HG03354 (cell line): ENCODE measurements around the gene PPM1N.
"Not testable (repeated sequence)": the region's sequence is repeated elsewhere in the genome, so short reads cannot be mapped to it uniquely, and the experiment has no call there.

Experiments
- ATAC-seq: cut with Tn5 transposase; IDR thresholded peaks from one replicate; pipeline ENCODE4 v1.9.1; 2021; ENCODE audit warnings: mild to moderate bottlenecking; ENCODE audit not compliant: unreplicated experiment, poor library complexity, severe bottlenecking

The PPM1N gene

GRCh38 chr19:45506246-45506988 lies 8.2 kb downstream of the PPM1N start:
- peak; percentile 57 for ATAC-seq

DNA sequence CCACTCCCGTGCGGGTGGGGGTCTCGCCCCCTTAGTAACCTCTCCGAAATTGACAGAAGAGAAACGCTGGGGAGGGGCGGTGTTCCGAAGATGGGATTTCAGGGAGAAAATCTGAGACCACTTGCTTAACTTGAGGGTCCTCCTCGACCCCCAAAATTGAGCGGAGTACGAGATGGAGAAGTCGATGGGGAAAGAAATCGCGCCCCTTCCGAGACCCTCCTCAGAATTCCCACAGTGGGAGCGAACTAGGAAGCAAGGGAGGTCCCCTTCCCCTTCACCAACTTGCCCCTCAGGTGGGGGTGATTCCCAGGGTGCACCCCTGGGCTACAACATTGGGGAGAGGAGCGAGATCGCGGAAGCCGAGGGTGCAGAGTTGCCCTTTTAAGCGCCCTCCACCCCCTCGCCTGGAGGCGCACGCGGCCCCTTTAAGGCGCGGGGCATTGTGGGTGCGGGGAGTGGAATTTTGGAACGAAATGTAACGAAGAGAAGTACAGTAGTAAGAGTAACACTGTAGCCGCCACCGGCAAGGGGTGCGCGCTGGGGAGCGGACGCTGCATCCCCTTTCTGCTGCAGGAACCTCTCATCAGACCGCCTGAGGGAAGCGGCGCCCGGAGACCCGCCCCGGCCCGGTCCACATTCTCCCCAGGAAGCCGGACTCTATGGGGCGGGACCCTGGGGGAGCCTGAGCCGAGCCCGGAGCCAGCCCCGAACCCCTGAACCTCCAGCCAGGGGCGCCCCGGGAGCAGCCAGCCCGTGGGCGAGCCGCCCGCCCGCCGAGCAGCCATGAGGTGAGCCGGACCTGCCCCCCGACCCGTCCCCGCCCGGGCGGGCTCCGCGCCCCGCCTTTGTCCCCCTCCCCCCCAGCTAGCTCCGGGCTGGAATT lies 9.0 kb downstream of the PPM1N start, which contains the start of gene VASP:
TSS of gene VASP (plus strand) at position 491 of the 883 bp plus-strand sequence. CDS start at position 784, 293 bp downstream.
- ATAC-seq, result peak; percentile 49

DNA sequence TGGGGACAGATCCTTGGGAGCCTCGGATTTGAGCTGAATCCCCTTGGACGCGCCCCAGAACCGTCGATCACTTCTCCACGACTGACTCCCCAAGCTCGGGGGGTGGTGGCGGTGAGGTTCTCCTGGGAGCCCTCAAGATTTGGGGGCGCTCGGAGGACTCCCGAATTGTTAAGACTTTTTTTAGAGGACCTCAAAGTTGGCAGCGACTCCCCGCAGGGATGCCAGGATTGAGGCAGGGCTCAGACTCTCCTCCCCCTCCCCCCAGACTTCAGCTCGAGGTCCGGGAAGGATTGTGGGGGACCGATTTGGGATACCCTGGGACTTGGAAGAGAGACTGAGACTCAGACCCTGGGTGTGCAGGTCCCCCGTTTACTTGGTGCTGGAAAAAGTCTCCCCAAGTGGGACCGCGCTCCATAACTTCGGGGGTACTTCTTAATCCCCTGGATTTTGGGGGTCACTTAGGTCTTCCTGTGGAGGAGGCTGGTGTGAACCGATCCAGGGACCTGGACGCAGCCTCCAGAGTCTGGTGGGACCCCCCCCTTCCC lies 9.7 kb downstream of the PPM1N start:
- no peak for ATAC-seq

- no peak for ATAC-seq
Observed at GRCh38 chr19:45508417-45508860, 10.2 kb downstream of the PPM1N start.

- ATAC-seq, result no peak
Observed at GRCh38 chr19:45508861-45509691, 10.8 kb downstream of the PPM1N start.

DNA sequence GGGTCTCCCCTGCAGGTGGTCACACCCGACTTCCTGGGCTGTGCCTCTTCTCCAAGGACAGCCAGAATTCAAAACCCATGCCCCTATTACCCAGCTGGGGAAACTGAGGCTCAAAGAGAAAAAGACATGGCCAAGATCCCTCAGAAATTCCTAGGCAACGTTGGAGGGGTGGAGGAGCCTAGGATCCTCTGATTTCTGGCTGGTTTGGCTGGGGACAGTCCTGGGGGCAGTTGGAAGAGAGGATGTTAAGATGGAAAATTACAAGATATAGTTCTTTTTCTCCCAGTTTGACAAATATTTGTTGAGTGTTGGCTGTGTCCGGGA lies 11.4 kb downstream of the PPM1N start:
- no peak for ATAC-seq

DNA sequence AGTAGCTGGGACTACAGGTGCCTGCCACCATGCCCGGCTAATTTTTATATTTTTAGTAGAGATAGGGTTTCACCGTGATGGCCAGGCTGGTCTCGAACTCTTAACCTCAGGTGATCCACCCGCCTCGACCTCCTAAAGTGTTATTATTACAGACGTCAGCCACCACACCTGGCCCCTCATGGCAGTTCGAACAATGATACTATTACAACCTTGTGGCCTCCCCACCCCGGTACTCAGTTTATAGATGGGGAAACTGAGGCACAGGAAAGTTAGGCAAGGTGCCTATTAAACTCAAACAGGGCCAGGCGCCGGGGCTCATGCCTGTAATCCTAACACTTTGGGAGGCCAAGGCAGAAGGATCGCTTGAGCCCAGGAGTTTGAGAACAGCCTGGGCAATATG lies 12.1 kb downstream of the PPM1N start:
- not testable (repeated sequence) for ATAC-seq

- no peak for ATAC-seq
Observed at GRCh38 chr19:45511074-45511473, 12.8 kb downstream of the PPM1N start.

DNA sequence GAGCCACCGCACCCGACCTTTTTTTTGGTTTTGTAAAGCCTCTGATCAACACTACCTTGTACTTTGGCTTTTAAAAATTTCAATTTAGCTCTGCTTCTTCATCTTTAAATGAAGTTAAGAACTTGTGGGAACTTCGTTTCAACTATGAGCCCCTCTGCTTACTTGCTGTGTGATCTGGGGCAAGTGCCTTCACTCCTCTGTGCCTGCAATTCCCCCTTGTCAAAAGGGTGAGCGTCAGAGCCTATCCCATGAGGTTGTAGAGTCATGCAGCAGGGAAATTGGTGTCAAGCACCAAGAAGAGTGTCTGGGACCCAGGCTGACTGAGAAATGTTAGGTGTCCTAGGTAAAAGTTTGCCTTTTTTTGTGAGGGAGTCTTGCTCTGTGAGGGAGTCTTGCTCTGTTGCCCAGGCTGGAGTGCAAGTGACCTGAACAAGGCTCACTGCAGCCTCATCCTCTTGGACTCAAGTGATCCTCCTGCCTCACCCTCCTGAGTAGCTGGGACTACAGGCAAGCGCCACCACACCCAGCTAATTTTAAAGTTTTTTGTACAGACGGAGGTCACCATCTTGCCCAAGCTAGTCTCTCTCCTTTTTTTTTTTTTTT lies 14.7 kb downstream of the PPM1N start:
- no peak for ATAC-seq

DNA sequence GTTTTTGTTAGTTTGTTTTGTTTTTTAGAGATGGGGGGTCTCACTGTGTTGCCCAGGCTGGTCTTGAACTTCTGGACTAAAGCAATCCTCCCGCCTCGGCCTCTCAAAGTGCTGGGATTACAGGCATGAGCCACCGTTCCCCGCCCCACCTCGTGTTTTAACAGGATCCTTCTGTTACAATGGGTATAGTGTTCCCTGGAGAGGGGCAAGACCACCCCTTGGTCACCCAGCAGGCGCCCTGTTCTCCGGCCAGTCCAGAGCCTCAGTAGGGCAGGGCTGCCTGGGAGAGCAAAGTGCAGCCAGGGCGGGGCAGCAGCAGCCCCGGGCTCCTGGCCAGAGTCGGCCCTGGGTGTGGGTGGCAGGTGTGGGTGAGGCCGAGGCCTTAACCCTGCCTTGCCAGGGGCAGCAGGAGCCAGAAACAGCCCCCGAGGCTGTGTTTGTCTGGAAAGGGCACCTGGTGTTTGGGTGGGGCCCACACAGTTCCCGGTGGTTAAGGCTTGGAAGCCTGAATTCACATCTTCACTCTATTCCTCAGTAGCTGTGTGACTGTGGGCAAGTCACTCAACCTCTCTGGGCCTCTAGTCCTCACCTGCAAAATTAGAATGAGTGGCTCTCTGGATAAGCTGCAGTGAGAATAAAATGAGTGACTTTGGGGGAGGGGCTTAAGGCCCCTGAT lies 16.3 kb downstream of the PPM1N start:
- ATAC-seq, result no peak

DNA sequence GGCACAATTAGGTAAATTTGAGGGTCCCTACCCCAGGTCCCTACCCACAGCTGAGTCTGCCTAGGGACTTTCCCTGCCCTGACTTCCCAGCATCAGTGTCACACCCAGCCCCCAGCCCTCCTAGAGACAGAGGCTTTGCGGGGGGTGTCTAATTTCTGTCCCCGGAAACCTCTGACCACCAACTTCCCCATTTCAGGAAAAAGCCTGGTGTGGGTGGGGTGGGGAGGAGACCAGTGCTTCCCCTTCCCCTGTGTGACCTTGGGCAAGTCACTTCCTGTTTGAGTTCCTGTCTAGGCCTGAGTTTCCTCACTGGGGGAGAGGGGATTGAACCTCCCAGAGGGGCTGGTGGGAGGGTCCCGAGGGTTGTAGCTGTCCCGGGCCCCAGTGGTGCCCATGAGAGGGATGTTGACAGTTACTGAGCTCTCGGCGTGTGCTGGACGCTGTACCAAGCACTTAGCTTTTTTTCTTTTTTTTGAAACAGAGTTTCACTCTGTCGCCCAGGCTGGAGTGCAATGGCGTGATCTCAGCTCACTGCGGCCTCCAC lies 16.9 kb downstream of the PPM1N start:
- ATAC-seq, result no peak

- ATAC-seq, result no peak
Observed at GRCh38 chr19:45515807-45516401, 17.7 kb downstream of the PPM1N start.

DNA sequence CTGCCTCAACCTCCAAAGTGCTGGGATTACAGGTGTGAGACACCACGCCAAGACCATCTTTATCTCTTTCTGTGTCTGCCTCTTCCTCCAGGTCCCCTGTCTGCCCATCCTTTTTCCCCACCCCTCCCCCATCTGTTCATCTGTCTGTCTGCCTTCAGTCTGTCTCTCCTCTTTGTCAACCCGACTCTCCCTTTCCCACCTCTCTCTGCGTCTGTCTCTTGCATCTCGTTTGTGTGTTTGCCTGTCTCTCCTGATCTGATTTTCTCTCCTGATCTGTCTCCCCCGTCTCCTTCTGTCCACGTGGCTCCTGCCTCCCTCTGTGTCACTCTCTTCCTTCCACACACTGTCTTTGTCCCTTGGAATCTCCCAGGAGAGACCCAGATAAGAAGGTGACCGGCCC lies 19.0 kb downstream of the PPM1N start:
- ATAC-seq, result no peak

GRCh38 chr19:45517641-45518468 lies 19.6 kb downstream of the PPM1N start:
- ATAC-seq, result no peak

GRCh38 chr19:45518469-45518826 lies 20.2 kb downstream of the PPM1N start:
- ATAC-seq, result no peak

DNA sequence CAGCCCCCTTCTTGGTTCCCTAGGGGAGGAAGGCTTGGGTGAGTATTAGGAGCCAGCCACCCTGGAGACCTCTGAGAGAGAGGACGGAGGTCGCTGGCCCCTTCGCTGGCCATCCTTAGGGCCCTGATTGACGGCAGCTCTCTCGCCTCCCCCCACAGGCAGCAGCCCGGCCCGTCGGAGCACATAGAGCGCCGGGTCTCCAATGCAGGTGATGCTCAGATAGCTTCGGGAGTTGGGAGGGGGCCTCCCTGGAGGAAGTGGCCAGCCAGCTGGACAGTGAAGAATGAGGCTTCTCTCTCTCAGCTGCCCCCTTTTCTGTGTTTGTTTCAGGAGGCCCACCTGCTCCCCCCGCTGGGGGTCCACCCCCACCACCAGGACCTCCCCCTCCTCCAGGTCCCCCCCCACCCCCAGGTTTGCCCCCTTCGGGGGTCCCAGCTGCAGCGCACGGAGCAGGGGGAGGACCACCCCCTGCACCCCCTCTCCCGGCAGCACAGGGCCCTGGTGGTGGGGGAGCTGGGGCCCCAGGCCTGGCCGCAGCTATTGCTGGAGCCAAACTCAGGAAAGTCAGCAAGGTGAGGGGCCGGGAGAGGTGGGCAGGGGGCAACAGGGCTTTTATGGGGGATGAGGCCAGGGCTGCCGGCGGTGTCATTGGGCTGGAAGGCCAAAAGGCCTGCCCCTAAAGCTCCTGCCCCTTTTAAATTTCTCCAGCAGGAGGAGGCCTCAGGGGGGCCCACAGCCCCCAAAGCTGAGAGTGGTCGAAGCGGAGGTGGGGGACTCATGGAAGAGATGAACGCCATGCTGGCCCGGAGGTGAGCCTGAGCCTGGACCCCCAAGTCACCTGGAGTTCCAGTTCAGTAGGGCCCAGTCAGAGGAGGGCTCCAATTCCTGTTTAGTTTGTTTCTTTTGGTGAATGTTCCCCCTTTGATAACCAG lies 24.0 kb downstream of the PPM1N start:
- ATAC-seq, result no peak
